Endothelial cell of umbilical vein (primary cell): ENCODE measurements around the gene TEN1. TPM values are rescaled to one million over a fixed set of nuclear protein-coding genes. Genes with fewer than 3 reads are reported as not detected.
A peak's percentile ranks its signal among the peaks of the same experiment; 100 is the strongest.

ENCODE experiments used
- BruUV-seq: library from RNA; stranded (reverse); fragments of 400-500 nt; replicated peaks from 2 replicates; lab custom pipeline; 2021; lab: Mats Ljungman, UMichigan
- CTCF ChIA-PET: fragments of 300-600, 350-600 bp; sonication (Branson Sonifier 250); formaldehyde crosslinking; loops from one replicate; lab custom pipeline; 2021; ENCODE audit warnings: antibody characterized with exemption, inconsistent platforms; lab: Charles Lee
- POLR2A ChIA-PET: fragments of 300-600, 350-600 bp; sonication (Branson Sonifier 250); formaldehyde crosslinking; loops from one replicate; lab custom pipeline; 2021; ENCODE audit warnings: antibody characterized with exemption, inconsistent platforms; lab: Charles Lee
- DNase-seq: peaks from one replicate; pipeline ENCODE4 v3.0.0-alpha.2; 2011; ENCODE audit warnings: low read depth, low spot score
- FAIRE-seq: peaks from 2 replicates; lab custom pipeline; 2011; peaks lifted over from hg19 to GRCh38; lab: Jason Lieb, UNC
- H2AFZ ChIP-seq: 2 replicates; pipeline ENCODE4 v1.6.0; 2012; ENCODE audit warnings: low read depth, low read length, control low read depth, inconsistent platforms
- H3K27ac ChIP-seq: 2 replicates; pipeline ENCODE4 v1.5.1; 2011; ENCODE audit warnings: low read depth, mild to moderate bottlenecking, control low read depth, low read length, moderate library complexity; ENCODE audit not compliant: insufficient read depth
- H3K27me3 ChIP-seq, 2 experiments: 2 replicates each; pipeline versions ENCODE4 v1.6.0 to v1.6.1; 2011; ENCODE audit warnings: low read length in 2 of 2, mixed read lengths in 1 of 2; ENCODE audit not compliant: control insufficient read depth in 2 of 2, insufficient read depth in 2 of 2
- H3K36me3 ChIP-seq, 2 experiments: 2 replicates in 1 of 2; 3 replicates in 1 of 2; pipeline ENCODE4 v1.5.1; 2011; ENCODE audit warnings: low read length in 2 of 2, mild to moderate bottlenecking in 1 of 2, moderate library complexity in 1 of 2; ENCODE audit not compliant: control insufficient read depth in 2 of 2, insufficient read depth in 2 of 2; ENCODE audit errors: extremely low read depth in 1 of 2
- H3K4me1 ChIP-seq: 3 replicates; pipeline ENCODE4 v1.5.1; 2011; ENCODE audit warnings: mild to moderate bottlenecking, low read length; ENCODE audit not compliant: control insufficient read depth, insufficient read depth; ENCODE audit errors: extremely low read depth
- H3K4me2 ChIP-seq: 2 replicates; pipeline ENCODE4 v1.6.1; 2011; ENCODE audit warnings: low read length, control low read depth, mixed read lengths; ENCODE audit not compliant: insufficient read depth
- H3K4me3 ChIP-seq, 3 experiments: fragments of 200-600 bp in 1 of 3; sonication (generic), shearing (Covaris generic) in 1 of 3; replicated peaks in 1 of 3; 2 replicates each; pipeline ENCODE4 v1.5.1; 2011 to 2016; ENCODE audit warnings: control low read depth in 3 of 3, low read length in 3 of 3, mild to moderate bottlenecking in 2 of 3, inconsistent platforms in 1 of 3, low read depth in 1 of 3, moderate library complexity in 1 of 3; ENCODE audit not compliant: insufficient read depth in 1 of 3
- H3K79me2 ChIP-seq: 2 replicates; pipeline ENCODE4 v1.6.0; 2012; ENCODE audit warnings: low read length, inconsistent platforms; ENCODE audit not compliant: control insufficient read depth, insufficient read depth
- H3K9ac ChIP-seq: replicated peaks from 2 replicates; pipeline ENCODE3; 2011; ENCODE audit warnings: low read length, control low read depth; ENCODE audit not compliant: insufficient read depth; ENCODE audit errors: extremely low read depth
- H3K9me1 ChIP-seq: replicated peaks from 3 replicates; pipeline ENCODE4 v1.6.0; 2011; ENCODE audit warnings: mild to moderate bottlenecking, low read length; ENCODE audit not compliant: control insufficient read depth, insufficient read depth; ENCODE audit errors: extremely low read depth
- H3K9me3 ChIP-seq: replicated peaks from 2 replicates; pipeline ENCODE4 v1.5.1; 2012; ENCODE audit warnings: low read length, inconsistent platforms; ENCODE audit not compliant: control insufficient read depth, insufficient read depth
- H4K20me1 ChIP-seq: replicated peaks from 2 replicates; pipeline ENCODE3; 2011; ENCODE audit warnings: mild to moderate bottlenecking, low read length; ENCODE audit not compliant: control insufficient read depth, insufficient read depth; ENCODE audit errors: extremely low read depth
- EZH2 ChIP-seq: IDR thresholded peaks from 2 replicates; pipeline ENCODE4 v1.6.1; 2012; ENCODE audit warnings: borderline replicate concordance, low read depth, mild to moderate bottlenecking, moderate library complexity, low read length, inconsistent platforms; ENCODE audit not compliant: severe bottlenecking
- FOS ChIP-seq: IDR thresholded peaks from 2 replicates; pipeline ENCODE4 v1.6.1; 2011; ENCODE audit warnings: mild to moderate bottlenecking, low read length, moderate library complexity, borderline replicate concordance; ENCODE audit not compliant: insufficient read depth
- GATA2 ChIP-seq: IDR thresholded peaks from 2 replicates; pipeline ENCODE4 v1.7.0; 2011; ENCODE audit warnings: low read depth, mild to moderate bottlenecking, moderate library complexity, mixed read lengths, low read length; ENCODE audit not compliant: insufficient read length, insufficient read depth
- JUN ChIP-seq: IDR thresholded peaks from 2 replicates; pipeline ENCODE4 v1.6.1; 2011; ENCODE audit warnings: borderline replicate concordance, low read depth; ENCODE audit not compliant: insufficient read length, insufficient read depth
- MYC ChIP-seq: IDR thresholded peaks from one replicate; pipeline ENCODE4 v1.6.1; 2011; ENCODE audit warnings: mild to moderate bottlenecking, low read depth, low read length
- POLR2A ChIP-seq: IDR thresholded peaks from 2 replicates; pipeline ENCODE4 v1.6.1; 2012; ENCODE audit warnings: low read depth, mild to moderate bottlenecking, control low read depth, low read length
- POLR2AphosphoS5 ChIP-seq: IDR thresholded peaks from 2 replicates; pipeline ENCODE4 v1.6.1; 2012; ENCODE audit warnings: low read depth, mild to moderate bottlenecking, control low read depth, low read length, moderate library complexity; ENCODE audit not compliant: insufficient read depth
- dilution Hi-C: fragments of 300-500 bp; cut with MboI; formaldehyde crosslinking; loops from one replicate; pipeline ENCODE4 v1.15.0; 2019; ENCODE audit warnings: low sequenced_read_pairs; ENCODE audit not compliant: extremely low pct_ligation_motif_present
- intact Hi-C: fragments of 100-400 bp; cut with micrococcal nuclease; formaldehyde crosslinking; loops from one replicate; pipeline ENCODE4 v1.10.0; 2022
- polyA plus RNA-seq, 4 experiments: library from polyadenylated mRNA; depleted of rRNA in 3 of 4; stranded (reverse) in 3 of 4; unstranded in 1 of 4; fragments of >200 nt; gene quantifications; 2 replicates each; pipeline versions ENCODE4 v1.2.1 to v1.2.3, GENCODE V29; 2011 to 2012; ENCODE audit warnings: missing spikeins in 1 of 4
- total RNA-seq: library from RNA; stranded (reverse); gene quantifications from 2 replicates; pipeline ENCODE4 v1.2.3, GENCODE V29; 2021
- TF ChIP-seq, protein P1 (sequence below): IDR thresholded peaks from 2 replicates; pipeline ENCODE4 v1.6.1; 2011; ENCODE audit not compliant: insufficient read depth, insufficient read length
- TF ChIP-seq, protein P2 (sequence below), 2 donors: IDR thresholded peaks; 1 replicate in 1 of 2; 2 replicates in 1 of 2; pipeline ENCODE4 v1.5.1; 2011; ENCODE audit warnings: low read length in 2 of 2, mild to moderate bottlenecking in 2 of 2, moderate library complexity in 2 of 2, control low read depth in 1 of 2, inconsistent platforms in 1 of 2, low read depth in 1 of 2; ENCODE audit not compliant: insufficient read depth in 1 of 2; ENCODE audit errors: extremely low read depth in 1 of 2

Gene TEN1
- total and polyA plus RNA-seq, 2 donors (not counting 3 experiments of a cell fraction or from before 2014, with no cell fraction given), result 18.8 to 29.0 TPM

DNA sequence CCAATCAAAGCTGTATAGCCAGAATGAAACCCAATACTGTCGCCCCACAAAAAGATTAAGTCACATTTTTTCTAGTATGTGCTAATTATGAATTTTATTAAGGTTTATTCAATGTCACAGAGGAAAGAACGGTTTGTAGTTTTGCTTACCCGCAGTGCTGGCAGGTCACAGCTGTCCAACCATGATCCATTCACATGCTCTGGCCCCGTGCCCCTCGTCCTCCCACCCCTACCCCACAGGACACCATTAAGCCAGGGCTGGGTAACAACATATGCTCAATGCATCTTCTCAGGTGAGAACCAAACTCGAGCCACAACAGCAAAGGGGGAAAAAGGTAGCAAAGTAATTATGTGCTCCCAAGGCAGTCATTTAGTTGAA is 37.6 kb upstream of the TEN1 start:
- no peak overlapping the region for H3K27ac ChIP-seq
- intact Hi-C loops, result loop anchor here (1.0 to 2.0 kb wide), 5 partner anchors 29 to 357 kb away; partner anchors contain the start of genes ACOX1 and TEN1
- ChIA-PET POLR2A (interaction anchor here (0.8 to 1.3 kb wide), 3 partner anchors 36 to 86 kb away, joined by 3 to 4 read pairs (median 3); partner anchors contain the start of genes ACOX1, MRPL38, TEN1 and WBP2), CTCF (interaction anchor here (0.9 to 1.1 kb wide), 5 partner anchors 14 to 73 kb away, joined by 3 to 10 read pairs (median 5); partner anchors contain the start of genes ACOX1, MRPL38 and TEN1)
- H3K4me1 ChIP-seq, result peaks cover 6% of the 10 kb centered on the region
- peak overlapping the region; percentile 50 for H3K4me2 ChIP-seq
- H3K79me2 ChIP-seq, result no peaks in the 10 kb centered on the region
- H3K36me3 ChIP-seq, result peaks cover 3 to 4% of the 10 kb centered on the region in 2 experiments
- H4K20me1 ChIP-seq, result no peaks in the 10 kb centered on the region
- H3K27me3 ChIP-seq, result no peaks in the 10 kb centered on the region
- TF ChIP-seq, protein P1, sequence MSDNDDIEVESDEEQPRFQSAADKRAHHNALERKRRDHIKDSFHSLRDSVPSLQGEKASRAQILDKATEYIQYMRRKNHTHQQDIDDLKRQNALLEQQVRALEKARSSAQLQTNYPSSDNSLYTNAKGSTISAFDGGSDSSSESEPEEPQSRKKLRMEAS, result no peak
- TF ChIP-seq POLR2A (no peak), GATA2 (no peak), FOS (no peak), POLR2AphosphoS5 (no peak), MYC (no peak), EZH2 (no peak), JUN (no peak)
- TF ChIP-seq, protein P2, sequence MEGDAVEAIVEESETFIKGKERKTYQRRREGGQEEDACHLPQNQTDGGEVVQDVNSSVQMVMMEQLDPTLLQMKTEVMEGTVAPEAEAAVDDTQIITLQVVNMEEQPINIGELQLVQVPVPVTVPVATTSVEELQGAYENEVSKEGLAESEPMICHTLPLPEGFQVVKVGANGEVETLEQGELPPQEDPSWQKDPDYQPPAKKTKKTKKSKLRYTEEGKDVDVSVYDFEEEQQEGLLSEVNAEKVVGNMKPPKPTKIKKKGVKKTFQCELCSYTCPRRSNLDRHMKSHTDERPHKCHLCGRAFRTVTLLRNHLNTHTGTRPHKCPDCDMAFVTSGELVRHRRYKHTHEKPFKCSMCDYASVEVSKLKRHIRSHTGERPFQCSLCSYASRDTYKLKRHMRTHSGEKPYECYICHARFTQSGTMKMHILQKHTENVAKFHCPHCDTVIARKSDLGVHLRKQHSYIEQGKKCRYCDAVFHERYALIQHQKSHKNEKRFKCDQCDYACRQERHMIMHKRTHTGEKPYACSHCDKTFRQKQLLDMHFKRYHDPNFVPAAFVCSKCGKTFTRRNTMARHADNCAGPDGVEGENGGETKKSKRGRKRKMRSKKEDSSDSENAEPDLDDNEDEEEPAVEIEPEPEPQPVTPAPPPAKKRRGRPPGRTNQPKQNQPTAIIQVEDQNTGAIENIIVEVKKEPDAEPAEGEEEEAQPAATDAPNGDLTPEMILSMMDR (IDR thresholded peaks at IDR 0.05; ENCODE audit: extremely low read depth in 1 of 2, insufficient read depth in 1 of 2, low read depth in 1 of 2, low read length in 2 of 2), result no peak
- no peak for DNase-seq
- H3K9ac ChIP-seq, result no peak overlapping the region
- H3K9me3 ChIP-seq, result no peaks in the 10 kb centered on the region
- no peak overlapping the region for H3K4me3 ChIP-seq
- no TSS peak for BruUV-seq
- dilution Hi-C loops, result no loop called here
- no peak overlapping the region for H2AFZ ChIP-seq
- H3K9me1 ChIP-seq, result no peaks in the 10 kb centered on the region
- no peak for FAIRE-seq
